DMS79 treated with DMSO at 0.1 percent for 48 hours (cell line): ENCODE measurements around the gene CFAP77.

ENCODE experiments used
- DNase-seq: peaks from one replicate; lab custom pipeline; 2025; lab: John Stamatoyannopoulos, UW

CFAP77 gene

DNA sequence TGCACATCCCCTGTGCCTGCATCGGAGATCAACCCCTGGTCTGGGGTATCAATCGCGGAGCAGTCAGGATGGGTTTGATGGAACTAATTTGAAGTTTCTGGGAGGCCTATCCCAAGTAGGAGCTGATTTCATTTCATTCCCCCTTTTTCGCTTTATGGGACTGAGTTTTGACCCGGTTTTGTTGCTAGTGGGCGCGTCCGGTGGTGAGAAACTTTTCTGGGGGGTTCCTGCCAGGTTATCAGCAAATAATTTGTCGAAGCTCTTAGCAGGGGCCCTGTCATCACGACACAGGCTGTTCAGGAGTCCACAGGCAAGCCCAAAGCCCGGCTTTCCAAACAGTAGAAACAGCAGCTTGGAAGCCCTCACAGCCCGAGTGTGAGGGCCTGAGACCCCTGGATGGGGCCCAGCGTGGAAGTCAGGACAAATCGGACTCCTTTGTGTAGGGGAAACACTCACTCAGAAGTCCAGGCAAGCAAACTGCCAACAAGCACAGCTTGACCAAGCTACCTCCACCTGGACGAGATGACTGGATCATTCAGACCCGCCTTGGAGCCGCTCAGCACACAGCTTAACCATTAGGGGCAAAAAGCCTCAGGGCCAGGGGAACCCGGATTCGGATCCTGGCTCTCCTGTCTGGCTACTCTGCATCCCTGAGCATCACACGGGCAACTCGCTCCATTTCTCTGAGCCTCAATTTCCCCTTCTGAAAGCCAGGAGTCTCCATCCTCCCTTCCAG, 108.0 kb downstream of the CFAP77 start:
- DNase-seq: no peak

DNA sequence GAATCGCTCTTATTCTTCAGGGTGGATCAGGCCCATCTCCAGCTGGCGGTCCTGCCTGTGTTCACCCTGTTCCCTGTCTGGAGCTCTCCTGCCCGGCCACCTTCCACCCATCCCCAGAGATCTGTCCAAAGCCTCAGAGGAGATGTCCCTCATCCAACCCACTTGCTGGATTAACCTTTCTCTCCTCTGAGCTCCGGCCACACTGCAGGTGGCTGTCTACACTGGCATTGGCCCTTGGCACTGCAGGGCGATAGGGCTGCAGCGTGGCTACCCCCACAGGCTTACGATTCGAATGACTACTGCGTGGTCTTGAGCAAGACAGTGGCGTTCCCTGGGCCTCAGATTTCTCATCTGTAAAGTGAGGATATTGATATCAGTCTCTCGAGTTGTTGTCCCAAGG, 108.6 kb downstream of the CFAP77 start:
- DNase-seq: no peak

- no peak for DNase-seq
These were observed 109.0 kb downstream of the CFAP77 start for GRCh38 chr9:132519033-132519432.

- DNase-seq: no peak
These were observed 110.6 kb downstream of the CFAP77 start for GRCh38 chr9:132520612-132521011.

DNA sequence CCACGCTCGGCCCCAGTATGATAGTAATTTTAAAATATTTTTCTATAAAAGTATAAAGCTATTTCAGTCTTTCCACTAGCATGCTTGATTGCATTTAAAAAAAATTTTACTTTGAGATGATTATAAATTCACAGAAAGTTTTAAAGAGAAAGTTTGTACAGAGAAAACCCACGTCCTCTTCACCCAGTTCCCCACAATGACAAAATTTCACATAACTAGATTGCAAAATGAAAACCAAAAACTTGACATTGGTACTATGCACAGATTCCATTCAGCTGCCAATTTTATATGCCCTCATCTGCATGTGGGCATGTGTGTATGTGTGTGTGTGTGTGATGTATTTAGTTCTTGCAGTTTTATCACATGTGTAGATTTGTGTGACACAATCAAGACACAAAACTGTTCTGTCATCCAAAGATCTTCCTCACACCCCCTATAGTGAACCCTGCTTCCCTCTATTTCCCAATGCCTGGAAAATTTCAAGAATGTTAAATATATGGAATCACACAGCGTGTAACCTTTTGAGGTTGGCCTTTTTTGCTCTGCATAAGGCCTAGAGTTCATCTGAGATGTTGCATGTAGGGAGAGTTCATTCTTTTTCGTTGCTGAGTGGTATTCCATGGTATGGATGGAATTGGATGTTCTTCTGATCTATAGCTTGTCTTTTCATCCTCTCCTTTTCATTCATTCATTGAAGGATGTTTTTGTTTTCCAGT, 115.5 kb downstream of the CFAP77 start:
- DNase-seq: no peak

DNA sequence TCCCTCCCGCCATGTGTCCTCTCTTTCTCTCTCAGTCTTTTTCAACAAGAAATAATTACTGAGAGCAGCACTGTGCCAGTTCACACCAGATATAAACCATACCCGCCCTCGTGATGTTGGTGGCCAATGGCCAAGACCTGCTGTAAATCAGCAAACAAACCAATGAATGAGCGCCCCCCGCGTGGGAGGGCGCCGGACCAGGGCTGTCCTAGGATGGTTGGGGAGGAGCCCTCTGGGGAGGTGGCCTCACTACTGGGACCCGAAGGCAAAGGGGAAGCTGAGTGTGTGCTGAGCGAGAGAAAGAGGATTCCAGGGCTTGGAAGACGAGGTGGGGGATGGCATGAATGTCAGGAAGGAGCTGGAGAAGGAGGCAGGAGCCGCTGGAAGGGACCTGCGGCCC, 121.2 kb downstream of the CFAP77 start:
- peak; percentile 19 for DNase-seq

DNA sequence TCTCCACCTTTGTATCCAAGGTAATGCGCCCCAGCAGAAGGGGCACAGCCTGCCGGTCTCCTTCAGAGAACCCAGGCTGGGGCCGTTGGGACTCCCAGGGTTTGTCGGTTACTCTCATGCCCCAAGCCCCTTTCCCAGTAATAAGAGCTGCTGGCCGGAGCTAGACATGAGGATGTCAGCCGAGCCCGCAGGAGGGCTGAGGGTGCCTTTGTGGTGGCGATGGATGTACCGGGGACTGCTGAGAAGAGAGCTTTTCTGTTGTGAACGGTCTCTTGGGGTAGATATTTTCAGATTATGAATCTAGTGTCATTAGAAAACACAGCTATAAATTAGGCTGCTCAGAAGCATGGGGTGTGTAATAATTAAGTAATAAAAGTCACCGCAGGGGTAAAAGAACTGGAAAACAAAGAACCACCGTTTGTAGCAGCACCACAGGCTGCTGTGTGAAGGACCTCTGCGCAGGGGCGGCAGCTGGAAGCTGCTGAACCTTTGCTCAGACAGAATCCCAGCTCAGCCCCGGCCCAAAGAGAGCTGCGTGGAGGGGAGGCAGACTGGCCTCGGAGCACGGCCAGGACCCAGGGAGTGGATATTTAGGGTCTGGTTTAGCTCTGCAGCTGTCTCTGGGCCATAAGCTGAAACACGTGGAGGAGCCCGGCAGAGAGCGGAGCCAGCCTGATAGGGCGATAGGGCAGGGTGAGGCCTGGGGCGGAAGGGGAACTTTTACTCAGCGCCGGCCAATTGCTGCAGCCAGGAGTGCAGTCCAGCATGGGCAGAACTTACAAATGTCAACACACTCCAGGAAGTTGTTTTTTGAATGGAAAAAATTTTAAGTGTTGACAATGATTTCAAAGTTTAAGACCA, 121.9 kb downstream of the CFAP77 start:
- peak; percentile 10 for DNase-seq

GRCh38 chr9:132534832-132535231, 124.8 kb downstream of the CFAP77 start:
- no peak for DNase-seq

GRCh38 chr9:132536124-132536523, 126.1 kb downstream of the CFAP77 start:
- no peak for DNase-seq

- no peak for DNase-seq
These were observed 127.3 kb downstream of the CFAP77 start for GRCh38 chr9:132537352-132537751.

GRCh38 chr9:132538071-132538470, 128.1 kb downstream of the CFAP77 start:
- DNase-seq: no peak

DNA sequence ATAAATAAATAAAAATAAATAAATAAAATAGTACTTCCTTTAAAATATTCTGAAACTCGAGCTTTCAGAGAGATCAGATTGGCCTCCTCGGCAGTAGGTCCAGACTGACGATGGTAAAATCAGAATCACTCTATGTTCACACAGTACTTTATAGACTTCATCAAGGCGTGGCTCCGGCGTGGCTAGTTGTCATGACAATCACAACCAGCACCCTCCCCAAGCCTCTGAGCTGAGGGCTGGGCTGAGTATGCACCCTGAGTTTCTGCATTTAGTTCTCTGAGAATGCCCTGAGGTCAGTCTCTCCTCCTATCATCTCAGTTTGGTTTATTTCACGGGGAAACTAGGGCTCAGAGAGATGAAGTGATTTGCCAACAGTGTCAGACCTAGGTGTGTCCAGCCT, 129.1 kb downstream of the CFAP77 start:
- DNase-seq: no peak

DNA sequence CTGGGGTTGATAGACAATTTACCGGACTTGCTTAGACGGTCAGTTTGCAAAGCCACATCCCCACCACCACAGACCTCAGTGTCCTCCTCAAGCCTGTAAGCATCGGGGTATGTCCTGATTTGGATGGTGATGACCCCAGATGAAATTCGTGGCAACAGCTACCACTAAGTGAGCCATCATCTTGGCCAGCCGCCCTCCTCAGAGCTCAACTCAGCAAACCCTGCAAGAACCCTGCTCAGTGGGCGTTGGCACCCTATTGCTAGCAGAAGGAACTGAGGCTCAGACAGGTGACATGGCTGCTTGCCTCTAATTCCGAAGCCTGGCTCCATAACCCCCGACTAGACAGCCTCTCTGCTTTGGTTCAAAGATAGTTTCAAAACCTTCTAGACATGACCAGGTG, 131.0 kb downstream of the CFAP77 start:
- no peak for DNase-seq

DNA sequence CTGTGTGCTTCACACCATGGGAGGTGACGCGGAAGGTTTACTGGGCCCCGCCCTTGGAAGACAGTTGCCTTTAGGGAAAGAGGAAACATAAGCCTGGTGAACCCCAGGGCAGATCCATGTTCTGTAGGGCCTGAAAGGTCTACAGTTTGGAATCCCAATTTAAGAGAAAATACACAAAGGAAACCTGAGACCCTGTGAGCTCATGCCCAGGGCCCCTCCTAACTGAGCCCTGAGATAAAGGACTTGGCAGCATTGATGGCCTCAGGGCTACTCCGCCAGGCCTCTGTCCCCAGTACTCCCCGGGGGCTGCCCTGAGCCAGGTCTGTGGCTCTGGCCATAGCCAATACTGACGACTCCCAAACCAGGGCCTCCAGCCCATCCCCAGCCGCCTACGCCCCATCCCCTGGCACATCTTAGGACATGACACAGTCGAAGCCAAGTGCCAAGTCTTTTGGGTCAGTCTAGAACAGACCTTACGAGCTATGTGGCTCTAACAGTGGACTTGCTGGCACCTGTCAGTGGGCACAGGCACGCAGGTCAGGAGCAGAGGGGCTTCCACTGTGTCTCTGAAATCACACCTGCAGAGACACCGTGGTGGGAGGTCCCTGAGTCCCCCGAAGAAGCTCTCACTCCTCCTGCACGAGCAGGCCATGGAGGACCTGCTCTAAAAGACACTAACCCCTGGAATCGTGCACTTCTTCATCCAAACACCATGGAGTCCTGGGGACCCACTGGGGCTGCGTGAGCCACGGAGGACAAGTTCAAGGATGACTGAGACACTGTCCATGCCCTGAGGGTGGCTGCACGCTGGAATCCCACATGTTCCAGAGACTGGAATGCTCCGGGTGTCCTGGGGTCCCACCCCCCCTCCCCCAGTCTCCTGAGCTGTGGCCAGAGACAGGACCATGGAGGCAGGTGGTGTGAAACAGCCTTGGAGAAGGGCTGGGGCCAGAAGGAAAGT, 132.1 kb downstream of the CFAP77 start:
- no peak for DNase-seq

- DNase-seq: no peak
These were observed 133.2 kb downstream of the CFAP77 start for GRCh38 chr9:132543251-132543650.

DNA sequence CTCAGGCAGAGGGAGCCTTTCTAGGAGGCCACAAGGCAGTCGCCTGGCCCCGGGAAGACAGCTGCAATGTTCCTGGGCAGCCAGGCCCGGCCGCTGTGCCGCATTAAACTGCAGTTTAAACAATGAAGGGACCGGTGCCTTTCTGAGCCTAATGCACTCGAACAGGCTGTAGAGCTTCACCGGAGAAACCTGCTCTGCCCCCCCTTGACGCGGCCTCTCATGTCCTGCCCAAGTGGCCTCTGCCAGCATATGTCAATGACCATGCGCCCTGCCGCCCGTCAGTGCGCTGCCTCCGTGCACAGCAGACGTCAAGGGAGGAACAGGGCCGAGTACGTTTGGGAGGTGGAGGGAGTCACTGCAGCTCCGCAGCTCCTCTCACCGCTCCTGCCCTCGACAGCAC, 133.9 kb downstream of the CFAP77 start:
- no peak for DNase-seq

DNA sequence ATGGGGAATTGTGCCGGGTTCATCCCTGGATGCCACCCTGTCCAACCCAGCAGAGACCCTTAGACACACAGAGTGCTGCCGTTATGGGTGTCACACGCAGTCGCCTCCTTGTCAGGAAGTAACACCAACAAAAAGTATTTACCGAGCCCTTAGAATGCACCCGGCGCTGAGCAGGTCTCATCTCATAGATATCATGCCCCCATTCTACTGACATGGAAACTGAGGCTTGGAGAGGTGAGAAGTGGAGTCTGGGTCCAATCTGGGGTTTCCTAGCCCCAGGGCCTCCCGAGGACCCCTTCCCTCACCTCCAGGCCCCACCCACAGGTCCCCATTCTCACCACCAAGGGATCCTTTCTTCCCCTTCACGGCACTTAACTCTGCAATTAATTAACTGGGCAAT, 135.6 kb downstream of the CFAP77 start:
- no peak for DNase-seq

DNA sequence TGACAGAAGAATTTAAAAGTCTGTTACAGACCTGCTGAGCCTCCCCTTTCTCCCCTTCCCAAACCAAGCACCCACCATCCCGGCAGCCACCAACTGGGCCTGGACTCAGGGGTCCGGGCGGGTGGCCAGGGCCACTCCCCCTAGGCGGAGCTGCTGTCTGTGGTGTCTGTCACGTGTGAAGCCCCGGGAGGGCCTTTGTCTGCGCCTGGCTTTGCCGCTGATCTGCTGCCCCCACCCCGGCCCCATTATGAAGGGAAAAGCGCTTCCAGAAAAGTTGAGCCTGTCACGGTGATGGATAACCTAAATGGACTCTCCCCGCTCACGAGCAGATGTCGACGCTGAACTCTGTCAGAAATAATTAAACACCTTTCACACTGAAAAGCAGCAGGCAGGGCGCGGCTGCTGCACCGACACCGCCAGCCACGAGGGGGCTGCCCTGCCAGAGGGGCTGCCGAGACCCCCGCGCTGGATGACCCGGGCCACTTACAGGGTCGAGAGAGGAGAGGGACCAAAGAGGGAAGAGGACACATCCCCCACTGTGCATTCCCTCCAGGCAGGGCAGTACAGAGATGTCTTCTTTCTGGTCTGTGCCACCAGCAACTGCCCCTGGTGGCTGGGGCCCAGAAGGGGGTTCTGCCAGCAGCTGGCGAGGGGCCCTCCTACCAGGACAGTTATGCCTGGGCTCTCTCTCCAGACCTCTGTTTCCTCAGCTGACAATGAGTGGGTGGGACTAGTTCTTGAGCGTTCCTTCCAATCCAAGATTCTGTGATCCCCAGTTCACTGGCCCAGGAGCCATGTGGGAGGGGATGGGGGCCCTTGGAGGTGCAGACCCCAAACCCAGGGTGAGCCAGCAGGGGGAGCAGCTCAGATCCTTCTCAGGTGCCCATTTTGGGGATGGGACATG, 136.4 kb downstream of the CFAP77 start:
- peak; percentile 63 for DNase-seq

GRCh38 chr9:132547052-132547431, 137.0 kb downstream of the CFAP77 start:
- DNase-seq: no peak

GRCh38 chr9:132547436-132547835, 137.4 kb downstream of the CFAP77 start:
- DNase-seq: no peak
